HepG2 (cell line): ENCODE results near the gene GNG2. TPM values are rescaled to one million over a fixed set of nuclear protein-coding genes. Genes with fewer than 3 reads are reported as not detected.

Source experiments
- ATAC-seq: fragments of 200-7000 bp; cut with Tn5 transposase; 3 replicates; pipeline ENCODE4 v1.9.1; 2020; ENCODE audit warnings: mild to moderate bottlenecking, moderate library complexity
- BruUV-seq: library from RNA; stranded (reverse); fragments of 400-500 nt; replicated peaks from 2 replicates; lab custom pipeline; 2021; lab: Mats Ljungman, UMichigan
- CTCF ChIA-PET: fragments of 300-600 bp; formaldehyde crosslinking; extraction: SDS; loops from one replicate; lab custom pipeline; 2021; ENCODE audit warnings: low total read pairs, inconsistent platforms, low intra/inter-chr PET ratio; lab: Yijun Ruan, JAX
- POLR2A ChIA-PET: fragments of 350-600 bp; sonication (Branson Sonifier 250); formaldehyde crosslinking; loops from one replicate; lab custom pipeline; 2020; ENCODE audit warnings: antibody characterized with exemption, inconsistent platforms; lab: Yijun Ruan, JAX
- DNase-seq: peaks from one replicate; pipeline ENCODE4 v3.0.0-alpha.2; 2015; ENCODE audit warnings: low spot score
- FAIRE-seq: peaks from 3 replicates; lab custom pipeline; 2011; peaks lifted over from hg19 to GRCh38; lab: Jason Lieb, UNC
- H2AFZ ChIP-seq: one replicate; pipeline ENCODE4 v1.6.1; 2011; ENCODE audit warnings: low read length, inconsistent platforms
- H3K27ac ChIP-seq: fragments of 300-600 bp; 3 replicates; pipeline ENCODE4 v1.8.0; 2011; ENCODE audit warnings: mixed run types, mild to moderate bottlenecking, mixed read lengths, low read length, inconsistent platforms; ENCODE audit not compliant: insufficient read depth; ENCODE audit errors: extremely low read length
- H3K27me3 ChIP-seq, 2 experiments: fragments of 200-600 bp in 1 of 2; 2 replicates in 1 of 2; 3 replicates in 1 of 2; pipeline versions ENCODE4 v1.6.0 to v1.8.0; 2011; ENCODE audit warnings: low read length in 2 of 2, mild to moderate bottlenecking in 2 of 2, moderate library complexity in 2 of 2, inconsistent platforms in 1 of 2; ENCODE audit not compliant: insufficient read depth in 2 of 2, control insufficient read depth in 1 of 2
- H3K36me3 ChIP-seq, 2 experiments: fragments of 200-600 bp in 1 of 2; replicated peaks in 1 of 2; 2 replicates in 1 of 2; 3 replicates in 1 of 2; pipeline versions ENCODE4 v1.5.1 to v1.8.0; 2011; ENCODE audit warnings: low read length in 2 of 2, inconsistent platforms in 1 of 2; ENCODE audit not compliant: insufficient read depth in 2 of 2, control insufficient read depth in 1 of 2
- H3K4me1 ChIP-seq: 2 replicates; pipeline ENCODE4 v1.5.1; 2012; ENCODE audit warnings: low read length, inconsistent platforms; ENCODE audit not compliant: insufficient read depth
- H3K4me2 ChIP-seq: 2 replicates; pipeline ENCODE4 v1.6.0; 2011; ENCODE audit warnings: low read depth, low read length, inconsistent platforms
- H3K4me3 ChIP-seq, 3 experiments: fragments of 200-600 bp in 1 of 3; sonication (generic), shearing (Covaris generic) in 1 of 3; replicated peaks in 1 of 3; 2 replicates each; pipeline ENCODE4 v1.5.1; 2011 to 2016; ENCODE audit warnings: low read length in 3 of 3, inconsistent platforms in 2 of 3, low read depth in 2 of 3, mild to moderate bottlenecking in 2 of 3, control low read depth in 1 of 3, mixed read lengths in 1 of 3; ENCODE audit not compliant: insufficient read depth in 1 of 3
- H3K79me2 ChIP-seq: one replicate; pipeline ENCODE4 v1.6.1; 2011; ENCODE audit warnings: low read length, inconsistent platforms; ENCODE audit not compliant: insufficient read depth
- H3K9ac ChIP-seq: 2 replicates; pipeline ENCODE4 v1.6.0; 2011; ENCODE audit warnings: mild to moderate bottlenecking, low read depth, low read length, inconsistent platforms; ENCODE audit not compliant: insufficient read depth
- H3K9me3 ChIP-seq: 2 replicates; pipeline ENCODE4 v1.5.1; 2012; ENCODE audit warnings: mild to moderate bottlenecking, low read length
- H4K20me1 ChIP-seq: 2 replicates; pipeline ENCODE4 v1.6.0; 2011; ENCODE audit warnings: inconsistent platforms, mild to moderate bottlenecking, low read length, moderate library complexity; ENCODE audit not compliant: insufficient read depth
- DDIT3 ChIP-seq: sonication (generic); formaldehyde crosslinking; IDR thresholded peaks from 2 replicates; pipeline ENCODE4 v1.4.0; 2020; ENCODE audit warnings: mild to moderate bottlenecking, missing genetic modification reagents
- LBX2 ChIP-seq: sonication (generic); formaldehyde crosslinking; IDR thresholded peaks from 2 replicates; pipeline ENCODE4 v1.5.0; 2020; ENCODE audit warnings: missing genetic modification reagents, mild to moderate bottlenecking, borderline replicate concordance
- MAFF ChIP-seq: IDR thresholded peaks from 2 replicates; pipeline ENCODE4 v1.6.1; 2011; ENCODE audit warnings: low read depth, low read length, improper control_type of control experiment
- MAFK ChIP-seq, 2 experiments: IDR thresholded peaks in 1 of 2; conservative IDR thresholded peaks in 1 of 2; 2 replicates each; pipeline ENCODE4 v1.6.1; 2011; ENCODE audit warnings: improper control_type of control experiment in 2 of 2, low read length in 2 of 2
- RAD21 ChIP-seq: fragments of 450-650 bp; formaldehyde crosslinking; IDR thresholded peaks from 2 replicates; pipeline ENCODE4 v1.5.0; 2020; ENCODE audit warnings: mild to moderate bottlenecking
- ZNF274 ChIP-seq: sonication (generic); formaldehyde crosslinking; IDR thresholded peaks from 2 replicates; pipeline ENCODE4 v1.5.1; 2020; ENCODE audit warnings: mild to moderate bottlenecking, missing genetic modification reagents
- ZNF512 ChIP-seq: sonication (generic); formaldehyde crosslinking; IDR thresholded peaks from 2 replicates; pipeline ENCODE4 v1.4.0; 2020; ENCODE audit warnings: mild to moderate bottlenecking, missing genetic modification reagents
- WGBS: methylation state at CpG from one replicate; pipeline ENCODE4 v1.1.6; 2017; ENCODE audit warnings: low lambda C conversion rate; 5-methylcytosine and 5-hydroxymethylcytosine counted together
- in situ Hi-C: cut with HindIII; loops from 2 replicates; pipeline ENCODE4 v1.10.0; 2017; ENCODE audit warnings: low pct_unique_long_range_greater_than_20kb; ENCODE audit not compliant: extremely low pct_ligation_motif_present
- intact Hi-C: fragments of 100-400 bp; cut with micrococcal nuclease; formaldehyde crosslinking; loops from one replicate; pipeline ENCODE4 v1.10.0; 2022; ENCODE audit not compliant: unreplicated experiment
- polyA plus RNA-seq, 8 experiments: library from polyadenylated mRNA; depleted of rRNA in 3 of 8; stranded (reverse) in 7 of 8; unstranded in 1 of 8; fragments of >200 nt; fragmentation: Illumina TruSeq in 4 of 8; extraction: Trizol in 4 of 8; gene quantifications; 2 replicates each; pipeline versions ENCODE4 v1.2.1 to v1.2.3, GENCODE V29; 2011 to 2016; ENCODE audit warnings: low read depth in 4 of 8, missing spikeins in 1 of 8, mixed read lengths in 1 of 8; ENCODE audit not compliant: insufficient read depth in 1 of 8
- total RNA-seq, 5 experiments: library from RNA; depleted of rRNA; stranded (reverse); fragments of >200 nt; fragmentation: Illumina TruSeq; extraction: Trizol; gene quantifications; 2 replicates each; pipeline ENCODE4 v1.2.3, GENCODE V29; 2016; ENCODE audit warnings: low read depth in 1 of 5

GNG2 gene
- total and polyA plus RNA-seq, 2 of the 13 experiments (the other 11 are each of a cell fraction or from before 2014, with no cell fraction given), result not detected

- no peak for ATAC-seq
- Histone ChIP-seq H3K4me3 (no peak overlapping the region), H3K27me3 (no peaks in the 10 kb centered on the region), H4K20me1 (no peaks in the 10 kb centered on the region), H3K9me3 (no peaks in the 10 kb centered on the region), H2AFZ (no peak overlapping the region), H3K4me1 (0 out of 2 replicates have a peak, but pooled peaks cover 6% of the 10 kb centered on the region), H3K79me2 (no peaks in the 10 kb centered on the region), H3K27ac (no peak overlapping the region), H3K36me3 (peaks cover 7 to 48% of the 10 kb centered on the region in 2 experiments), H3K9ac (no peak overlapping the region), H3K4me2 (no peak overlapping the region)
- intact Hi-C loops (no loop called here), in situ Hi-C loops (no loop called here)
- no peak for FAIRE-seq
- ChIA-PET POLR2A (no interaction called here), CTCF (no interaction called here)
- no peak for DNase-seq
- 98% methylated on average over 9 of the region's 9 CpGs for WGBS
- TF ChIP-seq DDIT3 (CRISPR knock-in tag) (no peak), ZNF512 (CRISPR knock-in tag) (no peak), ZNF274 (no peak), RAD21 (no peak), MAFK (conservative IDR thresholded peaks at IDR 0.05 in 1 of 2, IDR thresholded peaks at IDR 0.05 in 1 of 2; ENCODE audit: low read length in 2 of 2) (no peak)
- BruUV-seq, result no TSS peak
These were observed 151.1 kb downstream of the GNG2 start for GRCh38 chr14:52011523-52011922.

- Histone ChIP-seq H3K27me3 (peaks cover 0 to 6% of the 10 kb centered on the region in 2 experiments; a peak in 1 of 5 replicates), H3K79me2 (no peaks in the 10 kb centered on the region), H3K4me3 (no peak overlapping the region), H3K27ac (no peak overlapping the region)
- in situ Hi-C loops, result no loop called here
- 90% methylated on average over 4 of the region's 4 CpGs for WGBS
- no peak for FAIRE-seq
- peak; percentile 82 to 96 for TF ChIP-seq MAFK (conservative IDR thresholded peaks at IDR 0.05 in 1 of 2, IDR thresholded peaks at IDR 0.05 in 1 of 2; ENCODE audit: low read length in 2 of 2)
- no peak for TF ChIP-seq LBX2 (CRISPR knock-in tag)
- peak; percentile 89 for TF ChIP-seq MAFF
- TF ChIP-seq, all 625 proteins: peak for 2
- H2AFZ ChIP-seq, result no peak overlapping the region
- DNase-seq (no peak), ATAC-seq (no peak)
- CTCF ChIA-PET, result no interaction called here
- H4K20me1 ChIP-seq, result no peaks in the 10 kb centered on the region
- no TSS peak for BruUV-seq
- H3K9ac ChIP-seq, result no peak overlapping the region
- no peaks in the 10 kb centered on the region for H3K4me1 ChIP-seq
- H3K9me3 ChIP-seq, result no peaks in the 10 kb centered on the region
- H3K36me3 ChIP-seq, result peaks cover 7 to 39% of the 10 kb centered on the region in 2 experiments
- POLR2A ChIA-PET, result no interaction called here
- H3K4me2 ChIP-seq, result no peak overlapping the region
- intact Hi-C loops, result no loop called here
These were observed 152.2 kb downstream of the GNG2 start for GRCh38 chr14:52012635-52013034.
